ENCODE measurements around the gene C10orf67.
"Not testable (repeated sequence)": the region's sequence is repeated elsewhere in the genome, so short reads cannot be mapped to it uniquely, and the experiment has no call there.

The C10orf67 gene

DNA sequence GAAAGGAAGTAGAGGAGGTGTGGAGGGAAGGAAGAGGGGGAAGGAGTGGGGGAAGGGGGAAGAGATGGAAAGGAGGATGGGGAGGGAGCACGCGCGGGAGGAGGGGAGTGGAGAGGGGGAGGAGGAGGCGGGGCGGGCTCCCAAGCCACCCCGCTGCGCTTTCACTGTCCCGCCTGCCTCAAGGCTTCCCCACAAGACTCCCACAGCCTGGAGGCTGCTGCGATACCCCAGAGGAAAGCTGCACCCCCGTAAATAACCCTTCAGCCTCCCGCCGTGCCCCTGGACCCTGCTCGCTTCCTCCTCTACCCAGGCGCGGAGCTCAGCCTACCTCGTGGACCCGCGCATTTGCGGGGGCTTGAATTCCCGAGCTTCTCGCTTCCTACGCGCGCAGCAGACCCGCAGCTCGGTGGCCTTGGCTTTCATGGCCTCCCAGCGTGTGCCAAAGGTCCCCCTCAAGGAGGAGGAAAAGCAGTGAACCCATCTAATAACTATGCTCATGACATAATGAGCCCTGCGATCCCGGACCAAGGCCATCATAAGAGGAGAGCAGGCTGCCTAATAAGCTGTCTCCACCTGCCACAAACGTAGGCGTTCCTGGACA is at the start of gene C10orf67:
C10orf67 (minus strand) TSS at position 557 of the 601 bp plus-strand sequence; CDS start at position 534, 23 bp downstream.
- DNase-seq, result peak; percentile 76

DNA sequence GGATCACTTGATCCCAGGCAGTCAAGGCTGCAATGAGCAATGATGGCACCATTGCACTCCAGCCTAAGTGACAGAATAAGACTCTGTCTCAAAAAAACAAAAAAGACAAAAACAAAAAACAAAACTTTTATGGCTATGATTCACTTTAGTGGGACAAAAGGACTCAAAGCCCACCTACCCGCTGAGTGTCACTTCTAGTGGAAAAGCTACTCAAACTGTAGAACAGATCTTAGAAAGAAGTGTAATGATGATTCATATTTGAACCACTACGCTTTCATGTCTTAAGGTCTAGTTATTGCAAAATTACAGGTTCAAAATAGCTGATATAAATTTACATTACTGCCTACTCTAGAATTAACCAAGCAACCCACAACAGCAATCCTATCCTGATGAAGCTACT is 47.2 kb upstream of the C10orf67 start:
- no peak for DNase-seq

DNA sequence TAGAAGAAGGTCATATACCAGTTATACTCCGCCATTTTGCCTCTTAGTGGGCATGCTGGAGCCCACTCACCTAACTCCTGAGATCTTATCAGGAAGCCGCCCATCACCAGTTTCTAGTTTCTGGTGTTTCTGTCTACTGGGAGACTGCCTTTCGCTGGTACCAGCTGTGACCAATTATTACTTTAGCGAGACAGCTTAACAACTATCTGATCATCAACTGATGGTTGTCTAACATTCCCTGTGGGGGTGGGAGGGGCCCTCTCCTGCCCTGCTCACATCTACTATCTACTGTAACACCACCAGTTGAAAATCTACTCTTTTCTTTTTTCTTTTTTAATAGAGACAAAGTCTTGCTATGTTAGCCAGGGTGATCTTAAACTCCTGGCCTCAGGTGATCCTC is 46.2 kb upstream of the C10orf67 start:
- DNase-seq, result no peak

DNA sequence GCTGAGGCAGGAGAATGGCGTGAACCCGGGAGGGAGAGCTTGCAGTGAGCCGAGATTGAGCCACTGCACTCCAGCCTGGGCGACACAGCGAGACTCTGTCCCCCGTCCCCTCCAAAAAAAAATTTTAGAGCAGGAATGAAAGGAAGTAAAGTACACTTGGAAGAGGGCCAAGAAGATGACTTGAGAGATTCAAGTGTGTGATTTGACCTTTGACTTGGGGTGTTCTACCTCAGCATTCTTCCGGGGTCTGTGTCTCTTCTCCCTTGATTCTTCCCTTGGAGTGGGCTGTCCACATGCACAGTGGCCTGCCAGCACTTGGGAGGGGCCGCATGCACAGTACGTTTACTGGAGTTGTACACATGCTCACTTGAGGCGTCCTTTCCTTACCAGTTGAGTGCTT is 45.8 kb upstream of the C10orf67 start:
- DNase-seq, result not testable (repeated sequence)

DNA sequence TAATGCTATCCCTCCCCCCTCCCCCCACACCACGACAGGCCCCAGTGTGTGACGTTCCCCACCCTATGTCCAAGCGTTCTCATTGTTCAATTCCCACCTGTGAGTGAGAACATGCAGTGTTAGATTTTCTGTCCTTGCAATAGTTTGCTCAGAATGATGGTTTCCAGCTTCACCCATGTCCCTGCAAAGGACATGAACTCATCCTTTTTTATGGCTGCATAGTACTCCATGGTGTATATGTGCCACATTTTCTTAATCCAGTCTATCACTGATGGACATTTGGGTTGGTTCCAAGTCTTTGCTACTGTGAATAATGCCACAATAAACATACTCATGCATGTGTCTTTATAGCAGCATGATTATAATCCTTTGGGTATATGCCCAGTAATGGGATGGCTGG is 42.9 kb upstream of the C10orf67 start:
- not testable (repeated sequence) for DNase-seq

DNA sequence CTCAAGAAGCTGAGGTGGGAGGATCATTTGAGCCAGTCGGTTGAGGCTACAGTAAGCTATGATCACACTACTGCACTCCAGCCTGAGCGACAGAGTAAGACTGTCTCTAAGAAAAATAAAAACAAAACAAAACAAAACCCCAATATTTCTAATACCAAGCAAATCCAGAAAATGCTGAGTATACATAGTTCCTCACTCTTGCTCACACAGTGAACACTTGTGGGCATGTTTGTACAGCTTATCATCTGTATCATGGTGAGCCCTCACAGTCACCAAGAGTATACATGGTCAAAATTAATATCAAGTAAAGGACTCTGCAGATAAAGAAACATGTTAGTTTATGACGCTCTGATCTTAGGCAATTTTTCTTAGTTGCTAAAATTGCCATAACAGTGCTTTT is 41.5 kb upstream of the C10orf67 start:
- DNase-seq, result no peak

DNA sequence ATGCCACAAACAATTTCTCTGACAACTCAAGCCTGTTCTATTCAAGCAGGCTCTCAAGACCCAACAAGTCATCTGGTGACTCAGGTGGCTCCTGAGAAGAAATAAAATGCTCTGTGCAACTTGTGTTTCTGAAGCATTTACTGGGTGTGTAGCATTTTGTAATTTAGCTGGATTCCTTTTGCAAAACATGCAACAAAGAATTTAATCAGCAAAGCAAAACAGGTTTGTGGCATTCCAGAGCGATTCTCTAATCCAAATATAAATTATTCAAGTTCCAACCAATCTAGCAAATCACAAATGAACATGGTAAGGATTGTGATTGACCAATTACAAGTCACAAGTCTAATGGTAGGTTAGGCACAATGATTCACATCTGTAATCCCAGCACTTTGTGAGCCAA is 39.8 kb upstream of the C10orf67 start:
- DNase-seq, result peak; percentile 26

DNA sequence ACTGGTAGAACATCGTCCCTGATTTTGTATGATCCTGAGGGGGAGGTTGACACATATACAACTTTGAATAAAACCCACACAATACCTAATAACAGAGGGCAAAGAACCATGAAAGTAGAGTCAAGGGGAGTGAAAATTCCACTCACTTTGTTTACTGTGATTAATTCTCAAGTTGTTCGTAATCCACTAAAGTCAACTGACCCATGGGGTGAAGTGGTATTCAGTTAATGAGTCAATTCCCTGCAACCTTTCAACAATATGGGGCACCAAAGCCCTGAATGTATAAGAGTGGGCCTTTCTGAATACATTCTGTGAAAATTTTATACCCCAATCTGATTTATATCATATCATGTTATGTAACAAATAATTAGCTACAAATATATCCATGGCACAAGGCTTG is 39.0 kb upstream of the C10orf67 start:
- no peak for DNase-seq

DNA sequence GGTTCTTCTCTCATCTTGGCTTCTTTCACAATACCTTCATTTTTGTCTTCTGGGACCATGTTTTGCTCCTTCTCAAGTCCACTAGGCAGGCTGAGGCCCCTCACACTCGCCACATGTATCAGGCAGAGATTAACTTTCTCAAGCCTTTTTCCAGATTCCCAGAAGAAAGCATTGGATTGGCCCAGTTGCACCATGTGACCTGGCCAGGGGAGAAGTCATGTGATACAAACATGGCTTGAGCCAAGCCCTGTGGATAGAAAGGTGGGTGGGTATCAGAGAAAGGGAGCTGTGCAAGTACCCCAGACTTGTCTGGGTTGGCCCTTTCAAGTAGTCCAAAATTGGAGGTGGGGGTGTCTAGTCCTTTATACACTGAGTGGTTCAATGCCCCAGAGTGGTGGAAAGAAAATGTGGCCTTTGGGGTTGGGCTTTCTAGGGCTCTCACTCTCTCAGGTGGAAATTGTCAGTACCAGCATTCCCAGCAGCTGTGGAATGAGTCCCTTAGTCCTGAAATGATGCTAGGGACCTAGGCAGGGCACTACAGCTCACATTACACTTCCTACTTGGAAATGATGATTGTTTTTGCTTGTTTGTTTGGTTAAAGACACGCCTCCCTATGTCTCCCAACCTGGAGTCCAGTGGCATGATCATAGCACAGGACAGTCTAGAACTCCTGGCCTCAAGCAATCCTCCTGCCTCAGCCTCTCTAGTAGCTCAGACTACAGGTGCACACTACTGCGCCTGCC is 36.9 kb upstream of the C10orf67 start:
- DNase-seq, result no peak

DNA sequence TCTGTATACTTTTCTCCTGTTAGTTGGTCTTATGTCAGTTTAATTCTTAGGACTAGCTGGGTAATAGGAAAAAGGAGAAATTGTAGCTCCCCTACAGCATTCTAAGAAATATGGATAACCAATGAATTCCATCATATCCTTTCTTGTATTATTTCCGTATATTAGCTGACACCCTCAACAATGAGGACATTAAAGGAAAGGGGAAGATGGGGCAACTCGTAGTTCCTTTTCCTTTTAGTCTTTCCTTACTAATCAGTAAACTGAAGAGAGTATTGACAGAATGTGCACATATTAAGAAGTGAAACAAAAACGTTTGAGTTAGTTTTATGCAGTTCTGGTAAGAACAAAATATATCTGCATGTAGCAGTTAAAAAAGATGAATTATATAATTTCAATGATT is 35.1 kb upstream of the C10orf67 start:
- no peak for DNase-seq

DNA sequence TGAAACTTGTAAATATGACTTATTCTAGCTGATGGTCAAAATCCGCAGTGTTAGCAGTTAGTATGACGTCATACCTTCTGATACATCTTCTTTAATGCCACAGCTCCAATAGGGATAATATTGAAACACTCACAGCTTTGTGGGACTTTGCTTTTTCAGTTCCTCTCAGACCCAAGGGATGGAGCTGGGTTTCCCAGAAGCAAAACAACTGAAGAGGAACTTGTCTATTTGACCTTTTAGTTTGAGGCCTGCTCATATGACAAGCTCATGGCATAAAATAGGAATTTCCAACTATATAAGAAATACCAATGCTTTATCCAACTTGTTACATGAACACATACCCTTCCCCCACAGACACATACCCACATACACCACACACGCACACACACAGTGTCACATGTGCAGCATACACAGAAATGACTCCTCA is 31.6 kb upstream of the C10orf67 start:
- no peak for DNase-seq

DNA sequence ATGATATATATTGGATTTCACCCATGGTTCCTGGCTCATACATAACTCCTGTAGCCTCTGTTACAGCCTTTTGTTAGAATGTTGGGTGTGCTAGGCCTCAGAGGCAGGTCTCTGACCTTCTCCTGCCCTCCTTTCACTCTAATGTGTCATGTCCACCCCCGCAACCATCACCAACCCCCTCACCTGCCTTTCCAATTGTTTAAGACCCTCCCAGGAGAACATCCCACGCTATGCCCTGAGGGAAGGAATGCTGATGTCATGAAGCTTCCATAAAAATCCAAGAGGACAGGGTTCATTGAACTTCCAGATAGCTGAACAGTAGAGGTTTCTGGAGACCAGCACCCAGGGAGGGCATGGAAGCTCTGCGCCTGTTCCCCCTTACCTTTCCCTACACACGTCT is 30.8 kb upstream of the C10orf67 start:
- DNase-seq, result no peak

DNA sequence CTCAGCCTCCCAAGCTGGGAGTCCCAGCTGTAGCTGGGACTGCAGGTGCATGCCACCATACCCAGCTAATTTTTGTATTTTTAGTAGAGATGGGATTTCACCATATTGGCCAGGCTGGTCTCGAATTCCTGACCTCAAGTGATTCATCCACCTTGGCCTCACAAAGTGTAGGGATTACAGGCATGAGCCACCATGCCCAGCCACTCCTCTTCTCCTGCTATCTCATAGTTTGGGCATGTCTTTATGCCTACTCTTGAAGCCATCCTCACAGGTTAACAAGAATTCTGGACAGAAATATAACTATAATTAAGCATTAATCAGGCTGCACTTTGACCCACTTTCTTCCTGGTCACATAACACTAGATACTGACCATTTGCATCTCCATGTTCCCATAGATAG is 28.6 kb upstream of the C10orf67 start:
- no peak for DNase-seq

DNA sequence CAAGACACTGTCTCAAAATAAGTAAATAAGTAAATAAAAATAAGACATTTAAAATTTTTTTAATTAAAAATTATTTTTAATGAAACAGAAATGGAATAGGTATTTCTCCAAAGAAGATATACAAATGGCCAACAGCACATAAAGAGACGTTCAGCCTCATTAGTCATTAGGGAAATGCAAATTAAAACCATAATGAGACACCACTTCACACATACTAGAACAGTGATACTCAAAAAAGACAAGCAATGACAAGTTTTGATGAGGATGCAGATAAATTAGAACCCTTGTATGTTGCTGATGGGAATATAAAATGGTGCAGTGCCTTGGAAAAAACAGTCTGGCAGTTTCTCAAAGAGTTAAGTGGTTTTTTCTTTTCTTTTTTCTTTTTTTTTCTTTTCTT is 26.5 kb upstream of the C10orf67 start:
- no peak for DNase-seq

DNA sequence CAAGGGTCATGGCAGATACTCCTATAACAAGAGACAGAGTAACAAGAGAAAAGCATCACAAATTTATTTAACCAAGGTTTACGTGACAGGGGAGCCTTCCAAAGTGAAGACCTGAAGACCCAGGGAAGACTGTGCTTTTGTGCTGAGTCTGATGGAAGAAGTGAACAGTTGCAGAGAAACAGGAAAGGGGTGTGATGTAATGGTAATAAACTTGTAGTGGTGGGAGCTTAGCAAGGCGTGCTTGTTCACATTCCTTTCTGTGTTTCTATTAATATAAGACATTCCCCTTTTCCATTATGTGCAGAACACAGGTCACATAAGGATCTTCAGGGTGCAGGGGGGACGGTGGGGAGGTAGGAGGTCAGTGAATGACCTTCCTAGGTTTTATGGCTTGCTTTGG is 25.5 kb upstream of the C10orf67 start:
- peak; percentile 31 for DNase-seq

DNA sequence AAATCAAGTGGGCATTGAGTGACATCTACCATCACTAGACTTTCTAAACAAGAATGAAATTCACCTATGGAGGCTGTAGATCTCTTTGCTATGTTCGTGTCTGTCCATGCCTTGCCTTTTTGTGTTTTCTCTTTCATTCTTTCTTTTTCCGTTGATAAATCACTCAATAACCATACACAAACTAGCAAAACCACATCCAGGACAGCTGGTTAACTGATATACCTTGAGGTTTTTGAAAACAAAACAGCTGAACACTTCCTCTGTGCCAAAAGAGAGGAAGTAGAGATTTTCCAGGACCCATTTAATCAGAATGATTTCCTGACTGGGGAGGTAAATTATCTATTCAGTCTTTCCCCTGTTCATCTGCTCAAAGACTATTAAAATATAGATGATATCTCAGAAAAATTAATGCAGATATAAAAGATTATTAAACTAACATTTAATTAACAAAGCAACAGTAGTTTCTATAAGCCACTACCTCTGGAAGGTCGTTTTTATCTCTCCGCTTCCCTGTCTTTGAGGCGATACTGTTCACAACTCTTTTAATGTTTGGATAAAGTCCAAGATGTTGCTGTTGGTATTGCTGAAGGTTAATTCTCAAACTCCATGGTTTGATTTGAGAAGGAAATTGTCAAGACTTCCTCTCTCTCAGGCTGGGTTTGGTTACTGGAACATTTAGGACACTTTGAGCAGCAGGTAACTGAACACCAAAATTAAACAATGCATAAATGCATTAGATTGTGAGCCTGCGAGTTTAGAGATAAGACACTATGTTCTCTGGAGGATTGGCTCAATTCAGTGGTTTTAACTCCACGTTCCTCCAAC is 24.4 kb upstream of the C10orf67 start:
- DNase-seq, result no peak

DNA sequence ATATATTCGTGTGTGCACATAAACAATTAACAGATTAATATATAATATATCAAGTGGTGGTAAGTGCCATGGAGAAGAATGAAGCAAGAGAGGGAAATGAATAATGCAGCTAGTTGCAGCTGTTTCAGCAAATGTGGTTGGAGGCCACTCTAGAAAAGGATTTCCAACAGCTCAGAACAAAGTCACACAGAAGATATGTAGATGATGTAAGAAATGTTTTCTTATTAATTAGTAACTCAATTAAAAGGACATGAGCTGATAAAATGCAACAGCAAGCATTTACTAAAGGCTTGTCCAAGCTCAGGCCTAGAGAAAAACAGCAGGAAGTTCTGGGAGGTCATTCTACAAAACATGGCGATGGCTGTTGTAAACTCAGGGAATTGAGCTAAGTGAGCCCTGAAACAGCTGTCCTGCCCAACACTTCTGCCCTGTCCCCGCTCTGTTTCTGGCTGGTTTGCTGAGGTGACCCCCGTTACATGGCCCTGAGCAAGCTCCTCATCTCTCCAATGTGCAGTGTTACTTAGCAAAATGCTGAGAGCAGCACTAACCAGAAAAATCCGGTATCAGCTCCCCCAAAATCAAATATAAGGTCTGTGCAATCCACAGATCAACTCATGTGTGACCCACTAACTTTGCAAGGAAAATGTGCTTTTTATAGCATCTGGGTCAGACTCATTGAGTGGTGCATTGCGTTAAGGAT is 23.4 kb upstream of the C10orf67 start:
- no peak for DNase-seq

DNA sequence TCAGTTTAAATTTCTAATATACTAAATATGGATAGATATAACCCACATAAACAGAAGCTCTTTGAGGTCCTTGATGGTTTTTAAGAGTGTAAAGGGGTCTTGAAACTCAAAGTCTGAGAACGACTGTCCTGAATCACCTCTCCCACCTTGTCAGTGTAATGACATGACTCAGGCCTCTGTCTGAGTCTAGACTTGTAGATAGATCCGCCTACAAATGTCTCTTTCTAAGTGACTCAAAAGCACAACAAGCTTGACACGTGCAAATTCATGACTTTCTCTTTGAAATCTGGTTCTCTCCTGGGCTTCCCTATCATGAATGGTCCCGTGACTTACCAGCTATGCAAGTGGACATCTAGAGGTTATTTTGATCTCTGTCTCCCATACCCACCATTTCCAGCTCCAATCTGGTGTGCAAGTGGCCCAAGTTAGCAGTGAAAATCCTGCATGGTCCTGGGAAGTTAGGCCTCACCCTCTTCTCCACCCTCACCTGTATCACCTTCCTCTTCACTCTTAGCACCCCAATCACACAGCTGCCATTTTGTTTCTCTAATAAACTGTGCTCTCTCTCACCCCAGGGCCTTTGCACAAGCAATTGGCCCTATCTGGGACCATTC is 20.9 kb upstream of the C10orf67 start:
- DNase-seq, result peak; percentile 25

DNA sequence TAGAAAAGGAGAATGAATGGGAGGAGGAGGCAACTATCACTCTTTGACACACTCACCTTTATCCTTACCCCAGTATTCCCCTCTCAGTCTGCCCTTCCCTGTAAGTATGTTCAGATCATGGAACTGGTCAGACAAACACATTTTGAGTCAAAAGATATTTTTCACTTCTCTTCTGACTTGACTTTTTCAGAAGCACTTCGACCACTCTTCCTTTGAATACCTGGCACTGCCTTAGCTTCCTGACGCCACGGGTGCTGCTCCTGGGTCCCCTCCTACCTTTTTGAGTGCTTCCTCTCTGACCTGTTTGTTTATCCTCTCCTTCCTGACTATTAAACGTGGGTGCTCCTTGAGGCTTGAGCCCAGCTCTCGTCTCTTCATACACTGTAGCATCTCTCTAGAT is 19.8 kb upstream of the C10orf67 start:
- DNase-seq, result no peak

DNA sequence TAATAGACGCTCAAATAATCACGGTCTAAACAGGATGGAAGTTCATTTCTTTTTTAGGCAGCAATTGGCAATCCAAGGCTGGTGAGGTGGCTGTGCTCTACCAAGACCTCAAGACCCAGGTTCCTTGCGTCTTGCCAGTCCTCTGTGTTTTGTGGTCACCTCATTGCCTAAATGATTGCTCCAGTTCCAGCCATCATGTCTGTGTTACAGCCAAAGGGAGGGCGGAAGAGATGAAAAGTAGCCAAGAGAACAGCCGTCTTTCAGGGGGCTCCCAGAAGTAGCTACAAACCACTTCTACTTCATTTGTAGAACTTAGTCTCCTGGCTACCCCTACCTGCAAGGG is 19.2 kb upstream of the C10orf67 start:
- no peak for DNase-seq

DNA sequence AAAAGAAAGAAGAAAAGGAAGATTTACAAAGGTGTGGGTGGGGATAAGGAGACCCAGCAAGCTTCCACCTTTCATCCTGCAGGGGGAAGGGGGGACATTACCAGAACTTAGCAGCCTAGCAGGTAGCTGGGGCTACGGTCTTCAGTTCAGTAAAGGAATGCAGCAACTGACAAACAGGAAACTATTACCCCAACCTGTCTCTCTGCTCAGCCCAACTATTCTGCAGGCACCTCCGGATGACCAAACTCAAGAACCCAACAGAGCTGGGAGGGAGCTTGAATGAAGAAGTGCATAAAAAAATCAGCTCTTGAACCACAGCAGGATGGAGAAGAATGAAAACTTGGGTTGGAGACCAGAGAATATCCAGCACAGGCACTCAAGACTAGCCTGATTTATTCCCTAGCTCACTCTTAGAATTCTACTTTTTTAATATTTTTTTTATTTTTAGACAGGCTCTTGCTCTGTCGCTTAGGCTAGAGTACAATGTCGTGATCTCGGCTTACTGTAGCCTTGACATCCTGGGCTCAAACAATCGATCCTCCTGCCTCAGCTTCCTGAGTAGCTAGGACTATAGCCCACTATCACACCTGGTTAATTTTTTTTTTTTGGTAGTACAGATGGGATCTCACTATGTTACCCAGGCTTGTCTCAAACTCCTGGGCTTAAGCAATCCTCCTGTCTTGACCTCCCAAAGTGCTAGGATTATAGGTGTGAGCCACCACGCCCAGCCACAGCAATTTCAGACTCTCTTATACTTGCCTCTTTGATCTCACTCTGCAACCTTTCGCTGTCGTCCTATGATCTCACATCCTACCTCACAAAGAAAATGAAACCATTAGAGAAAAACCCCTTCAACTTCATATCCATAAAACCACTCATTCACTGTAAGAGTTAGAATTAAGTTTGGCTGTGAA is 18.5 kb upstream of the C10orf67 start:
- DNase-seq, result no peak

Data from fibroblast of skin of right biceps (primary cell).